RPMI8226 (cell line): ENCODE measurements around the gene MPV17L2.
"Not testable (repeated sequence)": the region's sequence is repeated elsewhere in the genome, so short reads cannot be mapped to it uniquely, and the experiment has no call there.

Source experiments
- DNase-seq: peaks from one replicate; pipeline ENCODE4 v3.0.0-alpha.2; 2015

Gene MPV17L2

DNA sequence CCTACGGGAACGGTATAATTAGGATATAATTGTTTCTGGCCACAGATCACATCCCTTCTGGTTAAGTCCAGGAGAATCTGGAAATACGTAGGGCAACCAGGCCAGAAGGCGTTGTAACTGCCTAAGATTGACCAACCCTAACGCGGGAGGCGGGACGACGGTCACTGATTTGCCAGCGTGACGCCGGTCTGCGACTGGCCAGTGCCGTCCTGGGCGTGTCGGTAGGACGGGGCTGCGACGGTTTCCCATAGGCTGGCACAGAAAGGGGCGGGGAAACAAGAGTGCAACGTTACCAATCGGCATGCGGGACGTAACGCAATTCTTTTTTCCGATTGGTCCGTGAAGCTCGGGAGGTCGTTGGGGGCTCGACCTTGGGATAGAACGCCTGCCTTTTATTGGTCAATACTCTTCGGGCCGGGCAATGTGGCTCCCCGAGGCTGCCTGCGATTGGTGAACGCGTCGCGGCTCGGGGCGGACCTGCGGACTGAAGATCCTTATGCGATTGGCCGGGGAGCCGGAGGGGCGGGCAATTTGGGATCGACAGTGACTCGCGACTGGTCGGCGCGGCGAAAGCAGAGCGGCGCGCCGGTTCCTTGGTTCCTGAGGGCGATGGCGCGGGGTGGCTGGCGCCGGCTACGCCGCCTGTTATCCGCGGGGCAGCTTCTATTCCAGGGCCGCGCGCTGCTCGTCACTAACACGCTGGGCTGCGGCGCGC is at the start of gene MPV17L2:
Gene MPV17L2, plus strand, starts transcription at position 546 of the 715 bp plus-strand sequence. Its CDS starts 64 bp downstream, at position 610.
- peak; percentile 99 for DNase-seq

DNA sequence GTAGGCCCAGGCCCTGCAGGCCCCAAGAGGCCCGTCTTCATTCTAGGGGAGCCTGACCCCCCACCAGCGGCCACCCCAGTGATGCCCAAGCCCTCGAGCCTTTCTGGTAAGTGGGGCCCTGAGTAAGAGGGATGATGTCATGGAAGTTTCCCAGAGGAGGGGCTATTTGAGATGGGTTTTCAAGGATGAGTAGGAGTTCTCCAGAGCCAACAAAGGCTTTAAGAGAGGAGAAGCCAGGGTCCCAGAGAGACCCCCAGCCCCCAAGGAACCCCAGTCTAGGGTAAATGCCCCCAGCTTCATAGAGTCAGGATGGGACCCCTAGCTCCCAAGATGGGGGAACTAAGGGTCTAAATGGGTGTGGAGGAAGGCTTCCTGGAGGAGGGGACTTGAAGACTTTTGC is 49.1 kb upstream of the MPV17L2 start:
- no peak for DNase-seq

DNA sequence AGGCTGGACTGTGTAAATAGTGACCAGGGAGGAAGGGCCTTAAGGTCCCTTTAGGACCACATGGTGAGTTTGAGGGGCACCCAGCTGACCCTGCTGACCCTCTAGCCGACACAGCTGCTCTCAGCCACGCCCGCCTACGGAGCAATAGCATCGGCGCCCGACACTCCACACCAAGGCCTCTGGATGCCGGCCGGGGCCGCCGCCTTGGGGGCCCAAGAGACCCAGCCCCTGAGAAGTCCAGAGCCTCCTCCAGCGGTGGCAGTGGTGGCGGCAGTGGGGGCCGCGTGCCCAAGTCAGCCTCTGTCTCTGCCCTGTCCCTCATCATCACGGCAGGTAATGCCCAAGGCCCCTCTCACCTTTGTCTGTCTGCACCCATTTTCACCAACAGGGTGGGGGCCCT is 48.7 kb upstream of the MPV17L2 start:
- DNase-seq: no peak

DNA sequence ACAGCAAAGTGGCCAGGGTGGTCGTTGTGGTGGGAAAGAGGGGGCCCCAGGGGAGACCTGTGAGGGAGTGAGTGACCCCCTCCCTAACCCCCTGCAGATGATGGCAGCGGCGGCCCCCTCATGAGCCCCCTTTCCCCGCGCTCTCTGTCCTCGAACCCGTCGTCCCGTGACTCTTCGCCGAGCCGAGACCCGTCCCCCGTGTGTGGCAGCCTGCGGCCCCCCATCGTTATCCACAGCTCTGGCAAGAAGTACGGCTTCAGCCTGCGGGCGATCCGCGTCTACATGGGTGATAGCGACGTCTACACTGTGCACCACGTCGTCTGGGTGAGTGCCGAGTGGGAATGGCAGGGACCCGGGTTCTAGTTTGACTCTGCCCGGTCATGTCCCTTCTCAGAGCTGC is 48.1 kb upstream of the MPV17L2 start:
- DNase-seq: no peak

DNA sequence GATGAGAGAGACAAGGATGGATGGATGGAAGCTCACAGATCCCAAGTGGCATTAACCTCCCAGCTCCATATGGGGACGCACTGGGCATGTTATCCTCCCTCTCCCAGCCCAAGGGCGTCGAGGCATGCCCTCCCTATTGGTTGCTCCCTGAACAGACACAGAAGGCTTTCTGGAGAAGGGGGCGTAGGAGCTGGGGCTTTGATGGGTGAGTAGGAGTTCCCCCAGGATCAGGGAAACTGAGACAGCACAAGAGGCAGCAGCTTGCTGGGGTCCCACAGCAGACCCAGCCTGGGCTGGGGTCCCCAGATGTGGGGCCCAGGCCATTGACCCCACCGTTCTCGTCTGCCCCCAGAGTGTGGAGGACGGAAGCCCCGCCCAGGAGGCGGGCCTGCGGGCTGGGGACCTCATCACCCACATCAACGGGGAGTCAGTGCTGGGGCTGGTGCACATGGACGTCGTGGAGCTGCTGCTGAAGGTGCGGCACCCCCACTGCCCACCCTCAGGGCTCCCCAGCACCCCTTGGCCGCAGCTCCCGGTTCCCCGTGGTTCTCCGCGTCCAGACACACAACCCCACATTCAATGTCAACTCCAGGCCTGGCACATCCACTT is 47.5 kb upstream of the MPV17L2 start:
- no peak for DNase-seq

DNA sequence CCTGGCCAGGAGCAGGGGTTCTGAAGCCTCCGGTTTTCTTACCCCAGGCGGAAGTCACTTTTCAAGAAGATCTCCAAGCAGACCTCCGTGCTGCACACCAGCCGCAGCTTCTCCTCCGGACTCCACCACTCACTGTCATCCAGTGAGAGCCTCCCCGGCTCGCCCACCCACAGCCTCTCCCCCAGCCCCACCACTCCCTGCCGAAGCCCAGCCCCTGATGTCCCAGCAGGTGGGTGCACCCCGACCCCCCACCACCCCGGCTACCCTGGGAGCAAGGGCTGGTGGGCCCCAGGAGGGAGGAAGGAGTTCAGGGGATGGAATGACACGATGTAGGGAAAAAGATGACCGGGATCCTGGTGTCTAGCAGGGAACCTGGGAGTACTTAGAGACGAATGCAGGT is 45.6 kb upstream of the MPV17L2 start:
- no peak for DNase-seq

DNA sequence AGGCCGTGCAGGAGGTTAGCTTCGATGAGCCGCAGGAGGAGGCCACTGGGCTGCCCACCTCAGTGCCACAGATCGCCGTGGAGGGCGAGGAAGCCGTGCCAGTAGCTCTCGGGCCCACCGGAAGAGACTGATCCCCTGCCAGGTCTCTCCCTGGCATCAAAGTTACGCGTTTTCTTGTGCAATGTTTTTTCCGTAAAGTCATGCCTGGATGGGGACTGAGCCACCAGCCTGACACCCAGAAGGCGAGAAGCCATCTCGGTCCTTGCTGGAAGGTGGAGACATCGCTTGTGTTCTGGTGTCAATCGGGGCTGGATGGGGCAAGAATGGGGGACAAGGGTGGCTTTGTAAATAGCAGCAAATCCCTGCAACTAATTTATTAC is 43.4 kb upstream of the MPV17L2 start:
- DNase-seq: no peak

DNA sequence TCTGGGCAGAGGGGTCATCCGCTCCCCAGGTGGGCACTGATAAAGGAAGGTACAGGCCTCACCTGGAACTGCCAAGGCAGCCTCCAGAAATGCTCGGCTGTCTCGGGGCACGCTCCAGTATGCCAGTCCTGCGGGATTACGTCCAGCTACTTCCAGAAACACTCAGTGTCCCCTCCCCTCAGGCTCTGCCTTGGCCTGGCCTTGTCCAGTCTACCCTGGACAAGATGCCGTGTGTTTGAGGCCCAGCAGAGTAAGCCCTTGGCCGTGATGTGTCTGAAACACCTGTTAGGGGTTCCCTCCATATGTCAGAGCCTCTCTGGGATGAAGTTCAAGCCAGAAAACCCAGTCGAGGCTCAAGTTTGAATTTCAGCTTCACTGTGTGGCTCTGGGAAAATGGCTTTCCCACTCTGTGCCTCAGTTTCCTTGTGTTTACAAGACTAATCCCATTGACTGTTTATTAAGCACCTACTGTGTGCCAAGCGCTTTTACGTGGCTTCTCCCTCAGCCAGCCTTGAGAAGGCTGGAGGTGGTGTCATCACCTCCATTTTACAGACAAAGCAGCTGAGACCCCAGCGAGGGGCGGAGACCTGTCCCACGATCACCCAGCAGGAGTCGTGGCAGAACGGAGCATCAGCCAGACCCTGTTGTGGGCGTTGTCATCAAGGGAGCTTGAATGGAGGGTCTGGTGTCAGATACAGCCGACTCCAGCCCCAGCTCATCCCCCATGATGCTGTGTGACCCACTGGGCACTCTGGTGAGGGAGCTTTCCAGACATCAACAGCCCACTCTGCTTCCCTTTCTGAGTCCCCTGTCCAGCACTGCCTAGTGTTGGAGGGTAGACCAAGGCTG is 42.0 kb upstream of the MPV17L2 start:
- DNase-seq: no peak

DNA sequence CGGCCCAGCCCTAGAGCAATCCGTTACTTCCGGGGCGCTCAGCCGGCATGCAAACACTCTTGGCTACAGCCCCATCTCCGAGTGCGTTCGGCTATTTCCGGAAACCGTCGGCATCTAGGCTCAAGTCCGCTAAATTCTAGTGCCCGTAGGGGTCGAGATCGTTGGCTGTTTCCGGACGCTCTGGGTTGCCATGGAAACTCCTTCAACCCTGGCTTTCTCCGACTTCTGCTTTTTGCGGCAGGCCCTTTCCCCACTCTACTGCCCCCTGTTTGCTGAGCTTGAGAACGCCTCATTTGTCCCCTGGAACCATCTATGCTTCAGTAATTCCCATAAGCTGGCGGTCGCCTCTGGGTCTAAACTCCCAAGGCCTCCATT is 40.6 kb upstream of the MPV17L2 start:
- DNase-seq: peak; percentile 100

DNA sequence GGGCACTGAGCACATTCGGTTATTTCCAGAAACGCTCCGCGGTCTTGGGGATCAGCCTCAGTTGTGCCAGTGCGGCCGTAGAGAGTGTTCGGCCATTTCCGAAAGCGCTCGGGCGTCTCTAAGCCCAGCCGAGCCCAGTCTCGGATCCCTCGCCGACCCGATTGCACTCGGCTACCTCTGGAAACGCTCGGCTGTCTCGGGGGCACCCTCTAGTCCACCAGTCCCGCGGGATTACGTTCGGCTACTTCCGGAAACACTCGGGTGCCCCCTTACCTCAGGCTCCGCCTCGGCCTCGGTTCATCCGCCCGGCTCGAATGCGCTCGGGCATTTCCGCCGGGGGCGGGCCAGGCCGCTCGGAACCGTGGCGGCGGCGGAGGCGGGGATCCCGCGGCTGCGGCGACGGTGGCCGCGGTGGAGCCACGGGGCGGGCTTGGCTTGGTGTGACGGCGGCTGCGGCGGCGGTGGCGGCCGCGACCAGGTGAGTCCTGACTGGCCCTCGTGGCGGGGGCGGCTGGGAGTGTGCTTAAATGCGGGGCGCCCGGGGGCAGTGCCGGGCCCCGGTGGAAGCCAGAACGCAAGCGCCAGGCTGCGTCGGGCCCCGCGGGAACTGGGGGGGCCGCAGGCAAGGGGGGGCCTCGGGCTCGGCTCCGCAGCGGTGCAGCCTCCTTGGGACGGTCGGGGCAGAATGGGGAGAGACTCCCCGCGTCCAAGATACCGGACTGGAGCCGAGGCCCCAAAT is 40.0 kb upstream of the MPV17L2 start, which contains the start of gene PIK3R2:
Gene PIK3R2, plus strand, starts transcription at position 347 of the 739 bp plus-strand sequence. CDS start 2,717 bp downstream, outside the sequence.
- DNase-seq: peak; percentile 99

DNA sequence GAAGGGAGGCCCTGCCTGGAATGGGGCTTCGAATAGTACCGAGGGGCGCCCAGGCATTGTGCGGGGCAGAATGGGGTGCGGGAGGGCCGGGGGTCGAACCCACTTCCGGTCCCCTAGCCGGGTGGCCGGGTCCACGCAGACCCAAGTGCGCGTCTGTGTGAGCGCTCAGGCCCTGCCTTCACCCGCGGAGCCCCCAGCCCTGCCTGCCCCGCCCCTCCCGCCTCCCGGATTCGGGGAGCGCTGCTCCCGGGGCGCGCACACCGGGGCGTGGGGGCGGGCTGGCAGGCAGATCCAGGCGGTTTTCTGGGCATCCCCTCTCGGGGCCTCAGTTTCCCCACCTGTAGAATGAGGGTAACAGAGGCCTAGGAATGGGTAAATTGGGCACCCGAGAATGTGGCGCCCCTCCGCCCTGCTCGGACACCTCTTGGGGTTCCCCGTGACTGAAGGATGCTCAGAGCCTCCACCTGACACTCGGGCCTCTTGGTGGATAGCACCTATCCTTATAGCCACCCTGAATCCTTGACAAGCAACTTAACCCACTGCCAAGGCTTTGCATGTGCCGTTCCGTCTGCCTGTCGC is 39.4 kb upstream of the MPV17L2 start:
- peak; percentile 32 for DNase-seq

DNA sequence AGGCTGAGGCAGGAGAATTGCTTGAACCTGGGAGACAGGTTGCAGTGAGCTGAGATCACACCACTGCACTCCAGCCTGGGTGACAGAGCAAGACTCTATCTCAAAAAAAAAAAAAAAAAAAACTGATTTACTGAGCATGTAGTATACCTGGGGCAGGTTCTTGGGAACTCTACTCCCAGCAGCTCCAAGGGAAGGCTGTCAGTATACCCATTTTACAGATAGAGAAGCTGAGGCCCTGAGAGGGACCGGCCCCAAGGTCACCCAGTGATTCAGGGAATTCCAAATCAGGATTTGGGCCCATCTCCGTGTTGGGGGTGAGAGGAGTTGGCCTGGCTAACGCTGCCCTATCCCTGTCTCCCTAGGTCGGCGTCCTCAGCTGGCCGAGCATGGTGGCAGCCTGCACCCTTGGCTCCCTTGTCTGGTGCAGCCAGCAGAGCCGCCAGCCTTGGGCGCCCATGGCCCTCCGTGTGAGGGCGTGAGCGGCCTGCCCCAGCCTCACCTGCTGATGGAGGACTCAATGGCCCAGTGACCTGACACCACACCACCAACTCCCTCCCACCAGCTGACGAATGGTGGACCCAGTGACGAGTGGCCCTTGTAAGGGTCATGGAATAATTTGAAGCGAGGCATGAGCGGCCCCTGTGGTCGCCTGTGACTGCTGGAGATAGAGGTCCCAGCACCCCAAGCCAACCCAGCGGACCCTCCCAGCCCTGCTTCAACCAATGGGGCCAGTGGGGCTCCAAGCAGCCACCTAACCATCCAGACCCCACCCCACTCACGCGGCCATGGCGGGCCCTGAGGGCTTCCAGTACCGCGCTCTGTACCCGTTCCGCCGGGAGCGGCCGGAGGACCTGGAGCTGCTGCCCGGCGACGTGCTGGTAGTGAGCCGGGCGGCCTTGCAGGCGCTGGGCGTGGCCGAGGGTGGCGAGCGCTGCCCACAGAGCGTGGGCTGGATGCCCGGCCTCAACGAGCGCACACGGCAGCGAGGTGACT is 37.6 kb upstream of the MPV17L2 start:
- no peak for DNase-seq

DNA sequence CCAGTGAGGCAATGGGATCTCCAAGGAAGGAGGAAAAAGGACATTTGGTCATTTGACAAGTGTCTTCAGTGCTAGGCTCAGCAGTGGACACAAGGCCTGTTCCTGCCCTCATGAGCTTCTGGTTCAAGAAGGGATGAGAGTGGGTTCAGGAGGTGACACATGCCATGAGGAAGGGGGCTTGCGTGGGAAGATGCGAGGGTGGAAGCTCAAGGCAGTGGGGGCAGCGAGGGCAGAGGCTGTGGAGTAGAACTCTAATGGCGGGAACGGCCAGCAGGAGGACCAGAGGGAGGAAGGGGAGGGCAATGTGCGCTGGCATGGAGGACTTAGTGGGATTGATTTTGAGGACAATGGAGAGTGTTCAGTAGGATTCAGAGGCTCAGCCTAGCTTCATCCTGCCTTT is 36.8 kb upstream of the MPV17L2 start:
- DNase-seq: no peak

DNA sequence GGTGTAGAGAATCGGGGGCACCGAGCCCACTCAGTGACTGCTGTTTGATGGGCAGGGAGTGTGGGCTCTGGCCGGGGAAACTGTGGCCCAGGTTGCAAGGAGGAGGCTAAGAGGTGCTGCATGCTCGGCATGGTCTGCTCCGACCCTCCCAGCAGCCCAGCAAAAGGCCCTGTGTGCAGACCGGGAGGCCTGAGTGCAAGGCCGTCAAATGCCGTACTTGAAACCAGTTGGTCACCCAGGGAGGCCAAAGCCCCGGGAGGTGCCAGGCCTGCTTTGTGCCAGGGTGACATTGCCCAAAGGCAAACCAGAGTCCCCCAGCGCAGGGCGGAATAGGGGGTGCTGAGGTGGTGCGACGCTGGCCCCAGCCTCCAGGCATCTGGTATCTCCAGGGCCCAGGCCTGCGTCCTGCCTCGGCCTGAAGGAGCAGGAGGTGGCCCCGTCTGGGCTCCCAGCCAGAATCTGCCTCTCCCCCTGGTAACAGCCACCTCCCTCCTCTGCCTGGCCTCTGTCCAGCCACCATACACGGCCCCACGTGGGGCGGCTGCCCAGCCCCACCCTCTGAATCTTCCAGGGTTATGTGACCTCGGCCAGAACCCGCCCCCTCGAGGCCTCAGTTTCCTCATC is 36.1 kb upstream of the MPV17L2 start:
- DNase-seq: peak; percentile 97

DNA sequence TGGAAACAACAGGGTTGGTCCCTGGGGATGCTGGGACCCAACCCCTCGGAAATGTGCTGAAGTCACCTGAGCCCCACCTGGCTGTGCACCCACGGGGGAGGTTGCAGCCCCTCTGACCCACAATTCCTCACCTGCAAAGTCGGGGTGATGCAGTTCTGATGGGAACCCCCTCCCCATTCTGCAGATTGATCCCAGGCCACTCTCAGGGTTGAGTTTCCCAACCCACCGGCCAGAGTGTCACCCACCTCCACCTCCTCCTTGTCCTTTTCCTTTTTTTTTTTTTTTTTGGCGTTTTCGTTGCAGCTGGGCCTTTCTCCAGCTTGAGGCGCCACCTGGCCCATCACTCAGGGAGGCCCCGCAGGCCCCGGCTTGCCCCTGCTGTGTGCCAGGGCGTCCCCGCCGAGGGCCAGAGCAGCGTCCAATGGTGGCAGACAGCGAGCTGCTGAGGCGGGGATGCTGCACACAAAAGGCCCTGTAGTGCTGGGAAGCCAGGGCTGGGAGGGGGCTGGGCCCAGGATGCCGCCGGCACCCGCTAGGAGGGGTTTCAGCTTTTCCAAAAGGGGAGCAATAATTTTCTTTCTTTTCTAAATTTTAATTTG is 35.5 kb upstream of the MPV17L2 start:
- DNase-seq: peak; percentile 53

DNA sequence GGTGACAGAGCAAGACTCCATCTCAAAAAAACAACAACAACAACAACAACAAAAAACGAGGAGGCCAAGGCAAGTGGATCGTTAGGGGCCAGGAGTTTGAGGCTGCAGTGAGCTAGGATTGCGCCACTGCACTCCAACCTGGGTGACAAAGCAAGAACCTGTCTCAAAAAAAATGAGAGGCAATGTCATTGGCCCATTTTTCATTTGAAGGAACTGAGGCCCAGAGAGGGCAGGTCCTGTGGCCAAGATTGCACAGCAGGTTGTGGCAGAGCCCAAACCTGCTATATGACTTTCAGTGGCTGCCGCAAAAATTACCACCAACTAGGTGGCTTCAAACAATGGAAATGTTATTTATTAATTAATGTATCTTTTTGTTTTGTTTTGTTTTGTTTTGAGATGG is 34.6 kb upstream of the MPV17L2 start:
- no peak for DNase-seq

DNA sequence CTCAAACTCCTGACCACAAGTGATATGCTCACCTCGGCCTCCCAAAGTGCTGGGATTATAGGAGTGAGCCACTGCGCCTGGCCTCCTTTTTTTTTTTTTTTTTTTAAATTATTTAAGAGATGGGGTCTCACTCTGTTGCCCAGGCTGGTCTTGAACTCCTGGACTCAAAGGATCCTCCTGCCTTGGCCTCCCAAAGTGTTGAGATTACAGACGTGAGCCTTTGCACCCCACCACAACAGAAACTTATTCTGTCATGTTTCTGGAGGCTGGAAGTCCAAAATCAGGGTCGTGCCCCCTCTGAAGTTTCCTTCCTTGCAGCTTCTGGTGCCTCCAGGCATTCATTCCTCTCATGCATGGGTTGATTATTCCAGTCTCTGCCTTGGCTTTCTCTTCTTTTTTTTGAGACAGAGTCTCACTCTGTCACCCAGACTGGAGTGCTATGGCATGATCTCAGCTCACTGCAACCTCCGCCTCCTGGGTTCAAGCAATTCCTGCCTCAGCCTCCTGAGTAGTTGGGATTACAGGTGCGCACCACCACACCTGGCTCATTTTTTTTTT is 33.9 kb upstream of the MPV17L2 start:
- DNase-seq: not testable (repeated sequence)

DNA sequence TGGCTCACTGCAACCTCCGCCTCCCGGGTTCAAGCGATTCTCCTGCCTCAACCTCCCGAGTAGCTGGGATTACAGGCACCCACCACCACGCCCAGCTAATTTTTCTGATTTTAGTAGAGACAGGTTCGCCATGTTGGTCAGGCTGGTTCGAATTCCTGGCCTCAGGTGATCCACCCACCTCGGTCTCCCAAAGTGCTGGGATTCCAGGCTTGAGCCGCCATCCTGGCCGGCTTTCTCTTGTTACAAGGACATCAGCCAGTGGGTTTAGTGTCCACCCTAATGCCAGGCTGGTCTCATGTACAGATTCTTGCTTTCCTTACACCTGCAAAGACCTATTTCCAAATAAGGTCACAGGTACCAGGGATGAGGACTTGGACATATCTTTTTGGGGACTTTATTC is 33.2 kb upstream of the MPV17L2 start:
- DNase-seq: no peak

DNA sequence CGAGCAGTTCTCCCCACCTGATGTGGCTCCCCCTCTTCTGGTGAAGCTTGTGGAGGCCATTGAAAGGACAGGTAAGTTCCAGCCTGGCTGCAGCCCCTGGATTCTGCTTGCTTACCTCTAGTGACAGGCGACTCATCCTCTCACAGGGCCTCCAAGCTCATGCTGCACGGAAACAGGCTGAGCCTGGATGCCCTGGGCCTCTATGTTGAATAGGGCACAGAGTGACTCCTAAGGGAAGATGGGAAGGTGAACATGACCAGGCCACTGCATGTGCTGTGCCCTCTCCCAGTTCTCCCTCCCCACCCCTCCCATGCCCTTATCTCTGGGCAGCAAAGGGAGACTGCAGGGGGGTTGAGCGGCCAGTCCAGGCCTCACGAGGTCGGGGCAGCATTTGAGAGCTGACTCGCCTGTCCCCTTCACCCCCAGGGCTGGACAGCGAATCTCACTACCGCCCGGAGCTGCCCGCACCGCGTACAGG is 32.5 kb upstream of the MPV17L2 start:
- no peak for DNase-seq
